Parathyroid adenoma (tissue), 2 donors: ENCODE results near the gene LRCH1.

Source experiments
- H2AFZ ChIP-seq: fragments of 300-600 bp; sonication (generic); one replicate; pipeline ENCODE4 v1.7.0; 2017; ENCODE audit warnings: antibody characterized with exemption, mild to moderate bottlenecking
- H3K27ac ChIP-seq: fragments of 300-600 bp; sonication (generic); one replicate; pipeline ENCODE4 v1.7.0; 2017
- H3K27me3 ChIP-seq: fragments of 300-600 bp; sonication (generic); one replicate; pipeline ENCODE4 v1.7.0; 2017; ENCODE audit warnings: low read length; ENCODE audit not compliant: control insufficient read depth, insufficient read depth
- H3K36me3 ChIP-seq: fragments of 300-600 bp; sonication (generic); one replicate; pipeline ENCODE4 v1.7.0; 2017; ENCODE audit warnings: low read length; ENCODE audit not compliant: control insufficient read depth, insufficient read depth
- H3K4me1 ChIP-seq: fragments of 300-600 bp; sonication (generic); one replicate; pipeline ENCODE4 v1.7.0; 2017; ENCODE audit warnings: control low read depth
- H3K4me2 ChIP-seq: fragments of 300-600 bp; sonication (generic); one replicate; pipeline ENCODE4 v1.7.0; 2017; ENCODE audit warnings: low read length
- H3K4me3 ChIP-seq: fragments of 300-600 bp; sonication (generic); one replicate; pipeline ENCODE4 v1.7.0; 2017; ENCODE audit warnings: low read depth, low read length
- H3K79me2 ChIP-seq: fragments of 300-600 bp; sonication (generic); one replicate; pipeline ENCODE4 v1.7.0; 2017; ENCODE audit warnings: control low read depth
- H3K9ac ChIP-seq: fragments of 300-600 bp; sonication (generic); one replicate; pipeline ENCODE4 v1.7.0; 2017; ENCODE audit warnings: mild to moderate bottlenecking
- H3K9me3 ChIP-seq: fragments of 300-600 bp; sonication (generic); one replicate; pipeline ENCODE4 v1.7.0; 2017; ENCODE audit warnings: low read length; ENCODE audit not compliant: control insufficient read depth
- TF ChIP-seq, protein P1 (sequence below): fragments of 300-600 bp; sonication (generic); IDR thresholded peaks from one replicate; pipeline ENCODE4 v1.7.0; 2017; ENCODE audit warnings: antibody characterized with exemption, mild to moderate bottlenecking
- donor health status: primary hyperparathyroidism.

Gene LRCH1

GRCh38 chr13:46555722-46556417 is 2.9 kb downstream of the LRCH1 start:
- Histone ChIP-seq H3K9ac (no peak overlapping the region), H3K4me1 (peaks cover 3% of the 10 kb centered on the region), H3K4me3 (no peak overlapping the region), H2AFZ (no peak overlapping the region), H3K27me3 (no peaks in the 10 kb centered on the region), H3K36me3 (no peaks in the 10 kb centered on the region), H3K79me2 (peaks cover 6% of the 10 kb centered on the region), H3K4me2 (no peak overlapping the region), H3K27ac (no peak overlapping the region), H3K9me3 (no peaks in the 10 kb centered on the region)
- TF ChIP-seq, protein P1, sequence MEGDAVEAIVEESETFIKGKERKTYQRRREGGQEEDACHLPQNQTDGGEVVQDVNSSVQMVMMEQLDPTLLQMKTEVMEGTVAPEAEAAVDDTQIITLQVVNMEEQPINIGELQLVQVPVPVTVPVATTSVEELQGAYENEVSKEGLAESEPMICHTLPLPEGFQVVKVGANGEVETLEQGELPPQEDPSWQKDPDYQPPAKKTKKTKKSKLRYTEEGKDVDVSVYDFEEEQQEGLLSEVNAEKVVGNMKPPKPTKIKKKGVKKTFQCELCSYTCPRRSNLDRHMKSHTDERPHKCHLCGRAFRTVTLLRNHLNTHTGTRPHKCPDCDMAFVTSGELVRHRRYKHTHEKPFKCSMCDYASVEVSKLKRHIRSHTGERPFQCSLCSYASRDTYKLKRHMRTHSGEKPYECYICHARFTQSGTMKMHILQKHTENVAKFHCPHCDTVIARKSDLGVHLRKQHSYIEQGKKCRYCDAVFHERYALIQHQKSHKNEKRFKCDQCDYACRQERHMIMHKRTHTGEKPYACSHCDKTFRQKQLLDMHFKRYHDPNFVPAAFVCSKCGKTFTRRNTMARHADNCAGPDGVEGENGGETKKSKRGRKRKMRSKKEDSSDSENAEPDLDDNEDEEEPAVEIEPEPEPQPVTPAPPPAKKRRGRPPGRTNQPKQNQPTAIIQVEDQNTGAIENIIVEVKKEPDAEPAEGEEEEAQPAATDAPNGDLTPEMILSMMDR, result no peak

DNA sequence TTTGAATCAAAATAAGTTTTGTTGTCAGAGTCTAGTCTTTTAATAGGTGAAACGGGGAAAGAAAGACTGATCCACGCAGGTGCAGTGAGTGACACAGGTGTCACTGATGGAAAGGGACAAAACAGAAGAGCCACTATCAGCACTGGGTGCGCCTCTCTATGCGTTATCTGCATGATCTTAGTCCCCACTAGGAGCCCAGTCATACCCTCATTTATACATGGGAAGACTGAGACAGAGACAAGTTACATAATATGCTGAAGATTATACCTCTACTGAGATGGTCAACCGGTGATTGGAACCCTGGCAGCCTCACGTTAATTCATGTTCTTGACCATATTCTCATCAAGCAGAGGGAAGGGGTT is 3.4 kb downstream of the LRCH1 start:
- Histone ChIP-seq H3K9ac (no peak overlapping the region), H3K27me3 (no peaks in the 10 kb centered on the region), H3K36me3 (no peaks in the 10 kb centered on the region), H2AFZ (no peak overlapping the region), H3K79me2 (peaks cover 6% of the 10 kb centered on the region), H3K27ac (no peak overlapping the region), H3K9me3 (no peaks in the 10 kb centered on the region), H3K4me1 (peaks cover 5% of the 10 kb centered on the region), H3K4me3 (no peak overlapping the region), H3K4me2 (no peak overlapping the region)
- TF ChIP-seq, protein P1, result no peak

DNA sequence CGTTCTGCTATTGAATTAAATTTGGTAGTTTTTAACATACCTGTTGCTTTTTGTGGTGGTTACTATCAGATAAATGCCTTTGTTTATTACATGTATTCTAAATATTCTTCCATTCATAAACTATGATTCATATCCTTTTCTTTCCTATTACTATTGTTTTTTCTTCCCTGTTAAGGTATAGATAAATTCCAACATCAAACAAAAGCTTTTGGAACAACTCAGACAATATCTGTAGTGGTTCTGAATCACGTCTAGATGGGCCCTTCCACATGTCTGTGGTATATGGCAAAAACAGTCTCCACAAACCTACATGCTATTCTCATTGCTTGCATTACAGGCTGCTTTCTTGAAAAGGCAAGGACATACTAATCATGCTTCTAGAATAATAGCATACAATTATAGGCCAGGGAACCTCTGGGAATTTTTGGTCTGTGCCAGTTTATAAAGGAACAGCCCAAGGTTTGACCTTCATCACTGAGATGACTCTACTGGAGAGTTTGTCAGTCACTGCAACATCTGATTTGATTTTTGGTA is 6.4 kb downstream of the LRCH1 start:
- no peaks in the 10 kb centered on the region for H3K9me3 ChIP-seq
- H3K79me2 ChIP-seq, result peaks cover 26% of the 10 kb centered on the region
- H3K27me3 ChIP-seq, result no peaks in the 10 kb centered on the region
- no peak overlapping the region for H3K27ac ChIP-seq
- no peak overlapping the region for H3K4me3 ChIP-seq
- peaks cover 4% of the 10 kb centered on the region for H3K4me1 ChIP-seq
- TF ChIP-seq, protein P1, result no peak
- no peak overlapping the region for H3K4me2 ChIP-seq
- no peak overlapping the region for H2AFZ ChIP-seq
- H3K9ac ChIP-seq, result no peak overlapping the region
- no peaks in the 10 kb centered on the region for H3K36me3 ChIP-seq

- Histone ChIP-seq H3K4me3 (no peak overlapping the region), H3K79me2 (peaks cover 30% of the 10 kb centered on the region), H3K4me2 (no peak overlapping the region), H3K4me1 (peaks cover 4% of the 10 kb centered on the region), H3K9ac (no peak overlapping the region), H3K27me3 (no peaks in the 10 kb centered on the region), H3K36me3 (no peaks in the 10 kb centered on the region), H3K9me3 (no peaks in the 10 kb centered on the region), H3K27ac (no peak overlapping the region), H2AFZ (no peak overlapping the region)
- TF ChIP-seq, protein P1, result no peak
These were observed 7.8 kb downstream of the LRCH1 start for GRCh38 chr13:46560778-46561177.

DNA sequence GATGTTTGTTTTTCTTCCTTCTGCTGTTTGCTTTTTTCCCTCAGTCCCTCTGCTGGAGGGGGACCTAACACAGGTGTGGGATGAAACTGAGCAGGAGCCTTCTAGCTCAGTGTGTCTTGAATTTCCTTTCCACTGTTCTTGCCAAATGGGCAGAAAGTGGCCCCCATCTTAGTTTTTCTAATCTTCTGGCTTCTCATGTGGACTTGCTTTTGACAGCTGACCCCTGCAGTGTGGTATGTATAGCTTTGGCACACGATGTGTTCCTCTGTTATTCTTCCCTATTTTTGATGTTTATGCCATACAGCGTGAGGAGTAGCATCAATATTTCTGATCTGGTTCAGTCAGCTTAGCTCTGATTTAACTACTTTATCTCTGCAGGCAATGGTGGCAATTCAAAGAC is 8.3 kb downstream of the LRCH1 start:
- H3K27me3 ChIP-seq, result no peaks in the 10 kb centered on the region
- no peak overlapping the region for H3K4me3 ChIP-seq
- TF ChIP-seq, protein P1, result no peak
- H3K79me2 ChIP-seq, result peaks cover 30% of the 10 kb centered on the region
- H3K4me1 ChIP-seq, result peaks cover 4% of the 10 kb centered on the region
- H3K36me3 ChIP-seq, result no peaks in the 10 kb centered on the region
- H2AFZ ChIP-seq, result no peak overlapping the region
- no peak overlapping the region for H3K4me2 ChIP-seq
- no peak overlapping the region for H3K27ac ChIP-seq
- H3K9ac ChIP-seq, result no peak overlapping the region
- no peaks in the 10 kb centered on the region for H3K9me3 ChIP-seq
